ENCODE measurements around the gene TM4SF1. TPM values are rescaled to one million over a fixed set of nuclear protein-coding genes. Genes with fewer than 3 reads are reported as not detected.

Gene TM4SF1
- total and polyA plus RNA-seq, 4 donors: 117 to 477 (median 213) TPM

DNA sequence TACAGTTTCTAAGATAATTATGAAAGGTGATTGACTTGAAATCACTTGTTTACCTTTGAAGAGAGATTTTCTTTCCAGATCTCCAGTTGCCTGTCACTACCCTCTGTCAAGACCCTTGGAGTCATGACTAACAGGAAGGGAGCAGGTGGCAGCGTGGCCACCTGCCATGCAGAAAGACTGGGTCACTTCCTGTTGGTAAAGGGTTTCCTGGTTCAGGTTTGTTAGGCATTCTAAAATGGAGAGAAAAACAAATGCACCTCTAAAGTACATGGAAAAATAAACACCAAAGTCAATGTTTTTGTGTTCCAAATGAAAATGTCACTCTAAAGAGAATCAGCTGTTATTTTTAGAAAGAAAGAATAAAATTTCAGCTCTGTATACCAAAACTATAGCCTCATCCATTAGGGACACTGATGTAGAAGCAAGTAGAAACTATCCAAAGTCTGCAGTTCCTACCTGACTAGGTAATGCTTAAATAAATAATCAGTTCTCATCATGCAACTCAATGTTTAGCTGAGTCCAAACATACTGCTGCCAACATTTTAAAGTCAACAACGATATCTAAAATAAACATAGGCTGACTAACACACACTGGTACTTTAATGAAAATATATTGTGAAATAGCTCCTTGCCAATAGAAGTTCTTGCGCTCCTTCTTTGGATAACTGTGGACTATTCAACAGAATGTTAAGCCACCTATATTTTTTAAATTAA lies 23.9 kb upstream of the TM4SF1 start:
- Histone ChIP-seq H3K27ac (ENCODE audit: low read depth in 1 of 2, low read length in 2 of 2) (peak overlapping the region; percentile 7 to 93), H3K4me3 (ENCODE audit: low read length in 2 of 2) (no peak overlapping the region), H3K27me3 (ENCODE audit: control insufficient read depth in 1 of 2, insufficient read depth in 2 of 2, low read length in 1 of 2) (no peaks in the 10 kb centered on the region), H3K4me1 (ENCODE audit: control insufficient read depth in 1 of 2, insufficient read depth in 2 of 2, low read length in 2 of 2) (peaks cover 0 to 8% of the 10 kb centered on the region in 2 donors), H3K9me3 (ENCODE audit: control insufficient read depth, low read length) (no peaks in the 10 kb centered on the region), H3K36me3 (ENCODE audit: control insufficient read depth in 1 of 2, insufficient read depth in 2 of 2, low read length in 1 of 2) (no peaks in the 10 kb centered on the region)
- intact Hi-C loops (cut with DNase I): loop anchor here in 1 of 2 donors (1.0 to 2.0 kb wide), 2 partner anchors 24 to 71 kb away; partner anchors contain the start of gene TM4SF1
- ATAC-seq (ENCODE audit: low FRiP score) (peak; percentile 71), DNase-seq (no peak)
- 18 to 22% methylated on average over 3 of the region's 3 CpGs for WGBS, 2 donors

DNA sequence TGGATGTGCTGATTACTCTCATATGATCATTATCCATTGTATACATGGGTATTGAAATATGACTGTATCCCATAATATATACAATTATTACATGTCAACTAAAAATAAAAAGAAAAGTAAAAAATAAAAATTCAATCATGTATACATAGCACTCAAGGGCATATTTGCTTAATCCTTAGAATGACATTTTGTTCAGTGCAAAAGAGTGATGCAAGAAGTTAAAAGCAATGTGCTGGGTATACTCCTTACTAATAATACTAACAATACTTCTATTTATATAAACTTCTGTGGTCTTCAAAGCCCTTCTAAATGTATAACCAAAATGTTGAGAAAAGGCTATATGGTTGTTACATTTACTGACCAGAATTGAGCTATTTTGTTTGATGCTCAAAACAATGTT lies 23.2 kb upstream of the TM4SF1 start:
- Histone ChIP-seq H3K27me3 (ENCODE audit: control insufficient read depth in 1 of 2, insufficient read depth in 2 of 2, low read length in 1 of 2) (no peaks in the 10 kb centered on the region), H3K4me1 (ENCODE audit: control insufficient read depth in 1 of 2, insufficient read depth in 2 of 2, low read length in 2 of 2) (peaks cover 6 to 11% of the 10 kb centered on the region in 2 donors), H3K27ac (ENCODE audit: low read depth in 1 of 2, low read length in 2 of 2) (no peak overlapping the region), H3K9me3 (ENCODE audit: control insufficient read depth, low read length) (no peaks in the 10 kb centered on the region), H3K36me3 (ENCODE audit: control insufficient read depth in 1 of 2, insufficient read depth in 2 of 2, low read length in 1 of 2) (no peaks in the 10 kb centered on the region), H3K4me3 (ENCODE audit: low read length in 2 of 2) (no peak overlapping the region)
- no peak for DNase-seq
- ATAC-seq (ENCODE audit: low FRiP score): no peak
- intact Hi-C loops (cut with DNase I): loop anchor here in 1 of 2 donors (1.0 to 2.0 kb wide), 2 partner anchors 23 to 72 kb away; partner anchors contain the start of gene TM4SF1

DNA sequence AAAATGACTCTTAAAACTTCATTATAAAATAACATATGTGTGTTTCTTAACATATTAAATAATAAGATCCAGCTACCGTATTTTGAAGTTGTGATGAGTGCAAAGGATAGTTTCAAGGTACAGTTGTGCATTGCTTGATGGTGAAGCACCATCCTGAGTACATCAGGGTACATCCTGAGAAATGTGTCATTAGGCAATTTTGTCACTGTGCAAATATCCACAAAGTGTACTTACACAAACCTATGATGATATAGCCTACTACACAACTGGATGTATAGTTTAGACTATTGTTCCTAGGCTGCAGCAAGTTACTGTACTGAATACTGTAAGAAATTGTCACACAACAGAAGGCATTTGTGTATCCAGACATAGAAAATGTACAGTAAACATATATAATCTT lies 20.8 kb upstream of the TM4SF1 start:
- no peak for ATAC-seq (ENCODE audit: low FRiP score)
- WGBS, 2 donors: 96 to 99% methylated on average over 1 of the region's 1 CpG
- Histone ChIP-seq H3K27me3 (ENCODE audit: control insufficient read depth in 1 of 2, insufficient read depth in 2 of 2, low read length in 1 of 2) (no peaks in the 10 kb centered on the region), H3K27ac (ENCODE audit: low read depth in 1 of 2, low read length in 2 of 2) (no peak overlapping the region), H3K4me1 (ENCODE audit: control insufficient read depth in 1 of 2, insufficient read depth in 2 of 2, low read length in 2 of 2) (peaks cover 11% of the 10 kb centered on the region in 2 donors), H3K36me3 (ENCODE audit: control insufficient read depth in 1 of 2, insufficient read depth in 2 of 2, low read length in 1 of 2) (no peaks in the 10 kb centered on the region), H3K9me3 (ENCODE audit: control insufficient read depth, low read length) (no peaks in the 10 kb centered on the region), H3K4me3 (ENCODE audit: low read length in 2 of 2) (no peak overlapping the region)
- DNase-seq: no peak
- intact Hi-C loops (cut with DNase I): no loop called here

DNA sequence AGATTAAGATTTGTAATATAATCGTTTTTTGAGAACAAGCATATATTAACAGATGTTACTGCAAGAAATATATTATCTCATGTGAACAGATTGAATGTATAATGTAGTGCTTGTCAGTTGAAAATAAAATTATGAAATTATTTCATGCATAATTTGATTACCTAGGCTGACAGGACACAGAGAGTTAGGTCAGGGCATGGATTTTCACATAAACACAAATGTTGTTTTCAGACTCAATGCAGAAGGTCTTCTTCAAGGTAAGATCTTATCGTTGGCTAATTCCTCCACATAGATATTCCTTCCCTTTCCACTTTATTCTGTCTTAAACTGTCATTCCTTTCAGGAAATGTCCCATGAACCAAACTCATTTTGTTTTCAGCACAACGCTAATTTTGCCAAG lies 20.1 kb upstream of the TM4SF1 start:
- H3K27ac ChIP-seq (ENCODE audit: low read depth in 1 of 2, low read length in 2 of 2): no peak overlapping the region
- no peaks in the 10 kb centered on the region for H3K9me3 ChIP-seq (ENCODE audit: control insufficient read depth, low read length)
- ATAC-seq (ENCODE audit: low FRiP score) (no peak), DNase-seq (no peak)
- peaks cover 11% of the 10 kb centered on the region in 2 donors for H3K4me1 ChIP-seq (ENCODE audit: control insufficient read depth in 1 of 2, insufficient read depth in 2 of 2, low read length in 2 of 2)
- H3K36me3 ChIP-seq (ENCODE audit: control insufficient read depth in 1 of 2, insufficient read depth in 2 of 2, low read length in 1 of 2): no peaks in the 10 kb centered on the region
- H3K4me3 ChIP-seq (ENCODE audit: low read length in 2 of 2): no peak overlapping the region
- H3K27me3 ChIP-seq (ENCODE audit: control insufficient read depth in 1 of 2, insufficient read depth in 2 of 2, low read length in 1 of 2): no peaks in the 10 kb centered on the region
- intact Hi-C loops (cut with DNase I): no loop called here
- 64 to 72% methylated on average over 3 of the region's 3 CpGs for WGBS, 2 donors

DNA sequence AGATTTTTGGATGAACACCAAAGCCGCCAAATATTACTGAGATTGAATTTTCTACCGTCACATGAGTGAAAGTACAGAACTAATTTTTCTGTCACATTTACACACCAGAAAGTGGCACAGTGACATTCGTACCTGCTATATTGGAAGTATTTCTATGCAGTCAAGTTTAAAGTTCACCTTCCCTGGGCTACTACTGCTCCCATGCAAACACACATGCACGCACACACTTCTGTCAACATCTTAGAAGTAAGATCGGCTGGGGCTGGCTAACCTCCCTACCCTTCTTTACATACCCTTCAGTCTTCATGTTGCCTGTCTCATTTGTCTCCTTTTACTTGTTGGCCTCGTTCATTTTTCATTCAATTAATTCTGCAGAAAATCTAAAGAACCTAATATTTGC lies 19.0 kb upstream of the TM4SF1 start:
- H3K27ac ChIP-seq (ENCODE audit: low read depth in 1 of 2, low read length in 2 of 2): peak overlapping the region in 1 of 2 donors; percentile 83

DNA sequence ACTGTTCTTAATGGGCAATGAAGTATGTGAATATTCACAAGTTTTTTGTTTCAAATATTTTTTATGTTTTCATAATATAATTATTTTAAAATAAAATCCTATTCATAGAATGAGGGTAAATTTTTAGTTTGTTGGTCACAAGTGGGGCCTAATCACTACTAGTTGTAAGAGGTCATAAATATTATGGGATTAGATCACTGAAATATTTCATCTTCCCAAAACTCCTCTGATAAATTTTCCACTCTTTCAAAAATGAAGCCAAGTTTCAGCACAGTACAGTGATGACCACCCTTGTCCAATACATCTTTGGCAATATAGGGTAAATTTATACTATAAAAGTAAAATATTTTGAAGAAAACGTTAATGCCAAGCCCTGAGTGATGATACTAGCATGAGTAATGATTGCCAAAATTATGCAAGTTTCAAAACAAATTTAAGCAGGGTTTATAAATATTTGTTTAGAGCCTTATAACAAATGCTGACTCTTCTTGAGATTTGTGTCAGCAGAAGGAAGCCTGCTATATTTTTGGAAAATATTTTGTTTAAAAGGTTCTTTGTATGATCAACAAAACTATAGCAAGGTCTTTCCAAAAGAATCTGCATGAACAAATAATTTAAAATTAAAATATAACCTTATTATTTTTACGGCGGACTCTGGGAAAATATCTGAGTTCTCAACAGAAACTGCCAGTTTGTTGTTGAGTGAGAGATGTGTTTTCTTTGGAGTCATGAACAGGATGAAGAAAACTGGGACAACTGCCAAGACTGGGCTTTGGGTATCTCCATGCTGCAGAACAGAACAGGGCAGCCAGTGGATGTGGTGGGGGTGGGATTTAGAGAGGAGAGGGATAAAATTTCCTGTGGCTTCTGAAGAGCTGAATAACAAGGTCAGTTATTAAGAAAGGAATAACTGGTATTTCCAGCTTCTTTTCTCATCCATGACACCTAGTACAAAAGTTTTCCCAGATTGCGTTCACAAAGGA lies 17.9 kb upstream of the TM4SF1 start:
- ATAC-seq (ENCODE audit: low FRiP score) (peak; percentile 62), DNase-seq (peak in 1 of 2 donors; percentile 65)
- Histone ChIP-seq H3K9me3 (ENCODE audit: control insufficient read depth, low read length) (no peaks in the 10 kb centered on the region), H3K4me1 (ENCODE audit: control insufficient read depth in 1 of 2, insufficient read depth in 2 of 2, low read length in 2 of 2) (peaks cover 8 to 11% of the 10 kb centered on the region in 2 donors), H3K4me3 (ENCODE audit: low read length in 2 of 2) (no peak overlapping the region), H3K27ac (ENCODE audit: low read depth in 1 of 2, low read length in 2 of 2) (peak overlapping the region; percentile 76 to 83), H3K27me3 (ENCODE audit: control insufficient read depth in 1 of 2, insufficient read depth in 2 of 2, low read length in 1 of 2) (no peaks in the 10 kb centered on the region), H3K36me3 (ENCODE audit: control insufficient read depth in 1 of 2, insufficient read depth in 2 of 2, low read length in 1 of 2) (no peaks in the 10 kb centered on the region)
- intact Hi-C loops (cut with DNase I): no loop called here
- 4 to 8% methylated on average over 4 of the region's 4 CpGs for WGBS, 2 donors

More for the DNA sequence above, 19.0 kb upstream of the TM4SF1 start:
- intact Hi-C loops (cut with DNase I): no loop called here
- Histone ChIP-seq H3K4me1 (ENCODE audit: control insufficient read depth in 1 of 2, insufficient read depth in 2 of 2, low read length in 2 of 2) (peaks cover 8 to 11% of the 10 kb centered on the region in 2 donors), H3K4me3 (ENCODE audit: low read length in 2 of 2) (no peak overlapping the region), H3K9me3 (ENCODE audit: control insufficient read depth, low read length) (no peaks in the 10 kb centered on the region), H3K36me3 (ENCODE audit: control insufficient read depth in 1 of 2, insufficient read depth in 2 of 2, low read length in 1 of 2) (no peaks in the 10 kb centered on the region), H3K27me3 (ENCODE audit: control insufficient read depth in 1 of 2, insufficient read depth in 2 of 2, low read length in 1 of 2) (no peaks in the 10 kb centered on the region)
- 71 to 81% methylated on average over 6 of the region's 6 CpGs for WGBS, 2 donors
- DNase-seq (no peak), ATAC-seq (ENCODE audit: low FRiP score) (no peak)

DNA sequence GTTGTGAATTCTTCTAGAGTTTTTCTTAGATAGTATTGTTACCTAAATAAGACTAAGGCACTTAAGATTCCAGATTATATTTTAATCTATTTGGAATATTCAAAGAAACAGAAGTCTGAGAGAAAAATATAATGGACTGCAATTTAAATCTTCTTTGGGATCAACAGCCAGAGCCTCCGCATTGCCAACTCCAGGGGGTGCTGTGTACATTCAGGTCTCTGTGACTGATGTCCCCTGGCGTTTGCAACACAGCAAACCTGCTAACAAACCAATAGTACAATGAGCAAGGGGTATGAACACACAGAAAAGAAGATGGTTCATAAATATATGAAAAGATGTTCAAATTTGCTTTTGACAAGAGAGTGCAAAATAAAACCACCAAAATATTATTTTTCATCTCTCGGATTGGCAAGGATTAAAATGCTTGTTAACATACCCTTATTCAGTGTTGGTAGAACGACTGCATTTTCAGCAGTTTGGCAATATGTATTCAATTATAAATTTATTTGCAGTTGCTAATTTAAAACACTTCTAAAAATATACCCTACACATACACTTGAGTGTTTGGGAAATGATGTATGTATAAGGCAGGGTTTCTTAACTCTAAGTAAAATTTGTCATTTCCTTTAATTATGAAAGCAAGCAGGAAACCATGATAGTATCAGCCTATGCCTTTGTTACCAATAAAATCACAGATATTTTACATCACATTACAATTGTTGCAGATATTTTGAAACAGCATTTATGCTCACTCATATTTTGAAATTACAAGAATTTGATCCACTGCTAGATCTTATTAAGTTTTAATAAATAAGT lies 16.1 kb upstream of the TM4SF1 start:
- 19 to 20% methylated on average over 4 of the region's 4 CpGs for WGBS, 2 donors
- DNase-seq (peak; percentile 76 to 84), ATAC-seq (ENCODE audit: low FRiP score) (peak; percentile 84)
- Histone ChIP-seq H3K4me3 (ENCODE audit: low read length in 2 of 2) (no peak overlapping the region), H3K27me3 (ENCODE audit: control insufficient read depth in 1 of 2, insufficient read depth in 2 of 2, low read length in 1 of 2) (no peaks in the 10 kb centered on the region), H3K9me3 (ENCODE audit: control insufficient read depth, low read length) (no peaks in the 10 kb centered on the region), H3K27ac (ENCODE audit: low read depth in 1 of 2, low read length in 2 of 2) (no peak overlapping the region), H3K36me3 (ENCODE audit: control insufficient read depth in 1 of 2, insufficient read depth in 2 of 2, low read length in 1 of 2) (no peaks in the 10 kb centered on the region), H3K4me1 (ENCODE audit: control insufficient read depth in 1 of 2, insufficient read depth in 2 of 2, low read length in 2 of 2) (peaks cover 4 to 11% of the 10 kb centered on the region in 2 donors)
- intact Hi-C loops (cut with DNase I): loop anchor here in 1 of 2 donors (2.0 kb wide), 1 partner anchor 87 kb away; no protein-coding TSS in a partner anchor

DNA sequence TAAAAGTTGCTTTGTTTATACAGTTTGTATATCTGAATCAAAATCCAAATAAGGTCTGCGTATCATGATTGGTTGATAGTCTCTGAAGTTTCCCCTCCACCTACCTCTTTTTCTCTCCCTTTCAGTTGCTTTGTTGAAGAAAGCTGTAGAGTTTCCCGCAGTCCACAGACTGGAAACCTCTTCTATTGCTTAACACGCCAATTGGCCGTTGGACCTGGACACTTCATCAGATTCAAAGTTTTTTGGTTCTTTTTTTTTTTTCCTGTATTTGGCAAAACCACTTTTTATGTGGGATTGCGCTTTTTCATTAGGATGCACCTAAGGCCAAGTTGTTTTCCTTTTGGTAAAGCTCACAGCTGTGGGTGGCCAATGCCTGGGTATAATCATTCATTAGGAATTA lies 14.5 kb upstream of the TM4SF1 start:
- 47 to 62% methylated on average over 5 of the region's 5 CpGs for WGBS, 2 donors
- Histone ChIP-seq H3K4me3 (ENCODE audit: low read length in 2 of 2) (no peak overlapping the region), H3K4me1 (ENCODE audit: control insufficient read depth in 1 of 2, insufficient read depth in 2 of 2, low read length in 2 of 2) (peaks cover 5 to 11% of the 10 kb centered on the region in 2 donors), H3K36me3 (ENCODE audit: control insufficient read depth in 1 of 2, insufficient read depth in 2 of 2, low read length in 1 of 2) (no peaks in the 10 kb centered on the region), H3K27me3 (ENCODE audit: control insufficient read depth in 1 of 2, insufficient read depth in 2 of 2, low read length in 1 of 2) (no peaks in the 10 kb centered on the region), H3K27ac (ENCODE audit: low read depth in 1 of 2, low read length in 2 of 2) (no peak overlapping the region), H3K9me3 (ENCODE audit: control insufficient read depth, low read length) (no peaks in the 10 kb centered on the region)
- intact Hi-C loops (cut with DNase I): loop anchor here (2.0 kb wide), 1 partner anchor 89 kb away; no protein-coding TSS in a partner anchor
- ATAC-seq (ENCODE audit: low FRiP score): no peak
- no peak for DNase-seq
